HG03460 (cell line): ENCODE results near the gene FMOD.

ENCODE experiments used
- ATAC-seq: cut with Tn5 transposase; IDR thresholded peaks from one replicate; pipeline ENCODE4 v1.9.1; 2021; ENCODE audit not compliant: unreplicated experiment

The FMOD gene

GRCh38 chr1:203306965-203307541 is 43.9 kb downstream of the FMOD start:
- ATAC-seq: no peak

- ATAC-seq: no peak
These were observed 44.6 kb downstream of the FMOD start for GRCh38 chr1:203306089-203306964.

GRCh38 chr1:203305809-203306088 is 45.2 kb downstream of the FMOD start:
- peak; percentile 3 for ATAC-seq

- peak; percentile 66 for ATAC-seq
These were observed 45.8 kb downstream of the FMOD start, which contains the start of gene BTG2 for GRCh38 chr1:203304919-203305808. Gene BTG2, plus strand, starts transcription at chr1:203305519. Its CDS starts 88 bp downstream, at chr1:203305607.

- no peak for ATAC-seq
These were observed 46.5 kb downstream of the FMOD start for GRCh38 chr1:203304391-203304918.

GRCh38 chr1:203302894-203303293 is 48.0 kb downstream of the FMOD start:
- ATAC-seq: no peak

GRCh38 chr1:203302456-203302855 is 48.5 kb downstream of the FMOD start:
- ATAC-seq: no peak

GRCh38 chr1:203301331-203301668 is 49.6 kb downstream of the FMOD start:
- no peak for ATAC-seq

- ATAC-seq: no peak
These were observed 50.2 kb downstream of the FMOD start for GRCh38 chr1:203300441-203301330.

- peak; percentile 31 for ATAC-seq
These were observed 51.0 kb downstream of the FMOD start for GRCh38 chr1:203299719-203300429.

- ATAC-seq: peak; percentile 55
These were observed 51.8 kb downstream of the FMOD start for GRCh38 chr1:203299169-203299568.

GRCh38 chr1:203296460-203297073 is 54.4 kb downstream of the FMOD start:
- ATAC-seq: no peak

GRCh38 chr1:203295796-203296195 is 55.1 kb downstream of the FMOD start:
- no peak for ATAC-seq

GRCh38 chr1:203291201-203292096 is 59.5 kb downstream of the FMOD start:
- ATAC-seq: no peak
